HG02938 (cell line): Measurements from ENCODE around the gene QDPR.
A peak's percentile ranks its signal among the peaks of the same experiment; 100 is the strongest.

Experiments used
- ATAC-seq: cut with Tn5 transposase; IDR thresholded peaks from one replicate; pipeline ENCODE4 v1.9.1; 2021; ENCODE audit warnings: mild to moderate bottlenecking, moderate library complexity; ENCODE audit not compliant: unreplicated experiment

QDPR gene

GRCh38 chr4:17528551-17529165 is 16.8 kb upstream of the QDPR start:
- no peak for ATAC-seq

DNA sequence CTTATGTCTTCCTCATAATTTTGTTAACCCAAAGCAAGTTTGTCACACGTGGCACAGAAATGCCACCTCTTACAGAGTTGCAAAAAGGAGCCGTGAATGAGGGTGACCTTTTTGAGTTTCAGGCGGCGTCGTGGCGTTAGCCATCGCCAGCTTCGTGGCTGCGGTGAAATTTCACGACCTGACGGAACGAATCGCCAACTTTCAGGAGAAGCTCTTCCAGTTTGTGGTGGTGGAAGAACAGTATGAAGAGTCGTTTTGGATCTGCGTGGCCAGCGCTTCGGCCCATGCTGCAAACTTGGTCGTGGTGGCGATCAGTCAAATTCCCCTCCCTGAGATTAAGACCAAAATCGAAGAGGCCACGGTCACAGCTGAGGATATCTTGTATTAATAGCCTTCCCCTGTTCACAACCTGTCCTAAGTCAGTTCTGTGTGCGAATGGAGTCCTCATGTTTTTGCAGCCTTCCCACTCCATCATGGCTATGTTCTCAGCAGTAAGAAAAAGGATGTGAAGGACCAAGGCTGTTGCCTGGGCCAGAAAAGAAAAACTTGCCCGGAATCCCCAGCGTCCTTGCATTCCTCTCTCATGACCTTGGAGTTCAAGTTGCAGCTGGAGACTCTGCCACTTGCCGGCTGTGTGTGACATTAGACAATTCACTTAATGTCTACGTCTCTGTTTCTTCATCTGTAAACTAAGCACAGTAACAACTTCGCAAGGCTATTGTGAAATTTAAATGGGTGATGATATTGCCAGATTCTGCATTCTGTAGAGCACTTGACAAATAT is 15.0 kb upstream of the QDPR start:
- ATAC-seq: no peak

DNA sequence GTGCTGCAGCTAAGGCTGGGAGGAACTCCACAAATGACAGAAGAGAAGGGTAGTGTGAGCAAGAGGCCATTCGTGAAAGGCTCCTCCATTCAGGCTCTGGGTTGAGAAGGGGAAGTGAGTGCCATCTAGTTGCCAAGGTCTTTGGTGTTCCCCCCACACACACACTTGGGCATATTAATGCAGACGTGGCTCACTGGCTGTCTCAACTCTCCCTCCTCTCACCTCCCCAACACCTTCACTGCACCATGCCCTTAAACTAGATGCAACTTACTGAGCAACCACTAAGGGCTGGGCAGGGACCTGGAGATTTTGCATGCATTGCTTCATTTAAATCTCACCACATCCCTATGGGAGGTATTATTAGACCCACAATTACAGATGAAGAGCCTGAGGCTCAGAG is 11.8 kb upstream of the QDPR start:
- no peak for ATAC-seq

DNA sequence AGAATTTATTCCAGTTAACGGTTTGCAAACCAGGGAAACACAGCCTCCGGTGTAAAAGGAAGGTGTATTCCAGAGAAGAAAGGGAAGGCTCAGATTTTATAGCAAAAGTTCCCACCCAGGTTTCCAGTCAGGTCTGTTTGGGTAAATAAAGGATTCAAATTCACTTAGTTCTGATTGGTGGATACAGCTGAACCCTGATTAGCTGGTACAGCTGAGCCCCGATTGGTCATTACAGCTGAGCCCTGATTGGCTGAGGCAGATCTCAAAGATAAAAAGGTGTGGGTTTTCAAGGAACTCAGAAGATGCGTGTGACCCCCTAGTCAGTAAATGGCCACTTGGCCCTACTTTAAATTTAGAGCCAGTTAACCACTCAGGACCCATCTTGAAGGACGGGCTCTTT is 9.7 kb upstream of the QDPR start:
- no peak for ATAC-seq

DNA sequence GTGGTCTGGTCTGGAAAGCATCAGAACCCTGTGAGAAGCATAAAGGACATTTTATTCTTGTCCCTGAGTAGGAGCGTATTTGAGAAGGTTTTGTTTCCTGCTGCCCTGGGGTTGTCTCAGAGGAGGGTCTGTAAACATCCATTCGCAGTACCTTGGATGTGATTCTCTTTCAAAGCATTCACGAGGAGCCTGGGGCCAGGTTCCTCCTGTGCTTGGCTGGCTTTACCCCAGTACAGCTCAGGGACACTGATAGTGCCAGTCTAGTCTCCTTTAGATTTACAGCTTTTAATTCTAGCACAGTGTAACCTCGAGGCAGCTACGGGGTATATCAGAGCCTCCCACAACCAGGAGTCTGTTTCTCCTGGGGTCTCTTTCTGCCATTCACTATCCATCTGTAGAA is 5.8 kb upstream of the QDPR start:
- ATAC-seq: no peak

- ATAC-seq: no peak
These were observed 5.1 kb upstream of the QDPR start for GRCh38 chr4:17516980-17517379.

- ATAC-seq: no peak
These were observed 3.8 kb upstream of the QDPR start for GRCh38 chr4:17515445-17516407.

DNA sequence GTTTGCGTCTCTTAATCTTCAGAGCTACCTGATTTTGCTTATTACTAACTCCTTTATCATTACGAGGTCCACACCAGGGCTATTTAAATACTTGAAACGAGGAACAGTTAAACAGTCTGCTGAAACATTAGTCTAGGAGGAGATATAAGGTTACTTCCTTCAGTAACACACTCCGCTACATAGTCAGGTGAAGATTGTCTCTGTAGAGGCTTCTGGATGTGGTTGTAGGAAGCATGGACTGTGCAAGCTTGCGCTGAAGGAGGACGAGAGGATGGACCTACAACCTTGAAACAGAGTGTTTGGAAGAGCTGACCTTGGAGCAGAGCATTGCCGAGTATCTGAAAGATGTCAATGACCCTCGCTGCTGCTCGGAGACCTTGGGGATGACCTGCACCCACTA is 3.0 kb upstream of the QDPR start, which contains the start of gene CLRN2:
TSS of gene CLRN2 (plus strand) at position 301 of the 400 bp plus-strand sequence. CDS start 102 bp downstream, outside the sequence.
- ATAC-seq: no peak

DNA sequence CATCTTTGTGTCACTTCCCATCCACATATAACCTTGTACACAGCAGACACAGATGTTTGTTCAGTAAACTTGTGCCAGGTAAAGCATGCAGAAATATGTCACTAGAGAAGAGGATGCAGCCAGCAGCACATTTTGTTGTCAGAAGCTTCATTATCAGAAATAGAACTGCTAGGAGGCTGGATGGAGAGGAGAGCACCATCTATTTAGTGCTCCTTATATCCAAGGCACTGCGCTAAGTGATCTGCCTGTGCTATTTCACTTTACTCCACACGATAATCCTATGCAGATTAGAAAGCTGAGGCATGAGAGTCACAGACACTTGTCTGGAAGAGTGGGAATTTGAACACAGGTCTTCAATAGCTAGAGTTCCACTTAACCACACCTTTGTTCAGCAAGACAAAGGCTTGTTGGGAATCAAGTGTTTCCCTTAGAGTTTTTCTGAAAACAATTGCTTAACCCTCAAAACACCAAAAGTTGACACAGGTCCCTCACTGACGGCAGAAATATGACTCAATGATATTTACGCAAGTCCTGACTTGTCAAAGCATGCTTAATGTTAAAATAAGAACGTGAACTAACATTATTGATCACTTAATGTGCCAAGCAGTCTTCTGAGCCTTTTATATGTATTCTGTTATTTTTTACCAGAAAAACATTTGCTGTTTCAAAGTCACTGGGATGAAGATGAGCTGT is 1.2 kb upstream of the QDPR start:
- ATAC-seq: no peak

GRCh38 chr4:17511509-17511949 is 361 bp downstream of the QDPR start:
- peak; percentile 61 for ATAC-seq

- ATAC-seq: no peak
These were observed 839 bp downstream of the QDPR start for GRCh38 chr4:17511051-17511450.

- ATAC-seq: no peak
These were observed 1.3 kb downstream of the QDPR start for GRCh38 chr4:17510582-17510981.

GRCh38 chr4:17504081-17504480 is 7.8 kb downstream of the QDPR start:
- ATAC-seq: no peak

- no peak for ATAC-seq
These were observed 9.1 kb downstream of the QDPR start for GRCh38 chr4:17502756-17503155.

DNA sequence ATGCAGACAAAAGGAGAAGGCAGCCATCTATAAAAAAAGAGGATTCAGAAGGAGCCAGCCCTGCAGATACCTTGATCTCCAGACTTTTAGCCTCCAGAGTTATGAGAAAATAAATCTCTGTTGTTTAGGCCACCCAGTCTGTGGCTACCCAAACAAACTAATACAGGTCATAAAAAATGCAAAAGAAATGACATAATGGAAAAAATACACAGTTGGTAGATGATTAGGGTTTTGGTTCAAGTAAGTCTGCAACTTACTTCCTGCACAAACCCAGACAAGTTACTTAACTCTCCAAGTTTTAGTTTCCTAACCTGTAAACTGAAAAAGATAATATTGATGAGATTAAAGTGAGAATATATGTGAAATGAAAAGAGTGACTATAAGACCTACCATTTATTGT is 11.3 kb downstream of the QDPR start:
- ATAC-seq: no peak

- no peak for ATAC-seq
These were observed 13.9 kb downstream of the QDPR start for GRCh38 chr4:17497890-17498523.

DNA sequence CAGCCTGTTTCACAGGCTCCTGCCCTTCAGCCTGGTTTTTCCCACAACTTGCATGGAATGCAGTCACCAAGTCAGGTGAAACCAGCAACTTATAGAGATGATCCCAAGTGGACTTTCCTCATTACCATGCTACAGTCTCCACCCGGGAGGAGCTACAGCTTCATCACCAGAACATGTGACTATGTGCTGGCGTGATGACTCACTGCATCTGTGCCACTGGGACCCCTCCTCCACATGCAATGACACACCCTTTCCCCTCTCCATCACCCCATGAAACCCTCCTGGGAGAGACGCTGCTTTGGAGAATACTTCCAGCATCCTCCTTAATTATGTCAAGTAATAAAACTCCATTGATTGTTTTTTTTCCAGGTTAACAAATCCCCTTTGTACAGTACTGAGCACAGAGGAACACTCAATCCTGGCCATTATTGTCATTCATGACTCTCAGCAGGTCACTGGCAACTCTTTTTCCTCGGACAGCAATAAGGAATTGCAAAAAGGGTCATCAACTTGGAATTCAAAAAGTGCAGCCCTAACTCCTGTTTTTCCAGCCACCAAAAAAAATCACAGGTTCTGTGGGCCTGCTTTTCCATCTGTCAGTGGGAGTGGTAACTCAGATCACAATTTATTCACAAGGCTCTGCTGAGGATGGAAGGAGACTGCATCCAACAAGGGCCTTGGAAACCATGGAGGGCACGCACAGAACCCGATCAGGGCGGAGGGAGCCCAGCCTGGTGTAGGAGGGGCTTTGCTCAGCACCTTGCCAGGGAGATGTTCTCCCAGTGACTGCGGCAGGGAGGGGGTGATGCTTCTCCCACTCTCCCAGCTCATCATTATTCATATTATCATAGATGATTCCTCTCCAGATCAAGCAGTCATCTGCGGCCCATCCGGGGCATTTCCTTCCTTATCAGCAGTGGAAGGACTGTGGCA is 17.4 kb downstream of the QDPR start:
- no peak for ATAC-seq

DNA sequence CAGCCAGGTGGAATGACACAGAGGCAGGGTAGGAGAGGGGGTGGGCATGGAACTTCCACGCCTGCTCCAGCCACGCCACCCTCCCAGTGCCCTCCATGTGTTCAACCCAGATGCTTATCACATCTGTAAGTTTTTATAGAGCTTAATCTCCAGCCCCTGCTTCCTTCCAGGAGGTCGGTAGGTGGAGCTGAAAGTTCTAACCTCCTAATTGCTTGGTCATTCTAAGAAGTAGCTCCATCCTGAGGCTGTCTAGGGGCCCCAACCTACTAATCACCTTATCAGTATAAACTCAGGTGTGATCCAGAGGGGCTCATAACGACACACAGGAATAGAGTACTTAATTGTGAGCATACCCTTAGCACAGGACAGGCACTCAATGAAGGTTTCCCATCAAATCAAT is 18.3 kb downstream of the QDPR start:
- no peak for ATAC-seq

DNA sequence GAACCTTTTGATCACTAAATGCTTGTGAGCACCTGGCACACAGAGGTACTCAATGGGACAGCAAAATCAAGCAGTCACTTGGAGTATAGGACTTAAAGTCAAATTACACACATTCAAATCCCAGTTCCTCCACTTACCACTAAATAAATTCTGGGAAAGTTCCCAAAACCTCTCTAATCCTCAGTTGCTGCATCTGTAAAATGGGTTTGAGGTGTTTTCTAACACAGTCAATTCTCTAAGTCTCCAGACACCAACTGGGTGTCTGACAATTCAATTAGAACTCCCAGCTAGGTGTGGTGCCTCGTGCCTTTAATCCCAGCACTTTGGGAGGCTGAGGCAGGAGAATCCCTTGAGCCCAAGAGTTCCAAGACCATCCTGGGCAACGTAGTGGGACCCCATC is 19.0 kb downstream of the QDPR start:
- no peak for ATAC-seq
